Activated T-helper 17 cell treated with anti-CD3 and anti-CD28 coated beads, Interleukin-2, amount 50 U/mL, for 72 hours (primary cell): Measurements from ENCODE around the gene RBPMS2. TPM values are rescaled to one million over a fixed set of nuclear protein-coding genes. Genes with fewer than 3 reads are reported as not detected.
"Not testable (repeated sequence)": the region's sequence is repeated elsewhere in the genome, so short reads cannot be mapped to it uniquely, and the experiment has no call there.

Experiments used
- ATAC-seq: fragments of 150-1000 bp; cut with Tn5 transposase; replicated peaks from 2 replicates; pipeline ENCODE4 v1.10.0; 2021; ENCODE audit warnings: mild to moderate bottlenecking, moderate library complexity
- H3K27ac Mint-ChIP-seq: one replicate; pipeline ENCODE4 v1.8.0; 2022; ENCODE audit warnings: mixed read lengths
- H3K27me3 Mint-ChIP-seq: one replicate; pipeline ENCODE4 v1.8.0; 2022; ENCODE audit warnings: mixed read lengths
- H3K36me3 Mint-ChIP-seq: one replicate; pipeline ENCODE4 v1.8.0; 2022; ENCODE audit warnings: low read depth, mild to moderate bottlenecking, mixed read lengths
- H3K4me1 Mint-ChIP-seq: one replicate; pipeline ENCODE4 v1.8.0; 2022; ENCODE audit warnings: mixed read lengths
- H3K4me3 Mint-ChIP-seq: one replicate; pipeline ENCODE4 v1.8.0; 2022; ENCODE audit warnings: mild to moderate bottlenecking, mixed read lengths
- H3K9me3 Mint-ChIP-seq: one replicate; pipeline ENCODE4 v1.8.0; 2022; ENCODE audit warnings: mixed read lengths
- total RNA-seq, 2 donors: library from RNA; stranded (reverse); gene quantifications; one replicate each; pipeline ENCODE4 v1.2.3, GENCODE V29; 2022

Gene RBPMS2
- not detected for total RNA-seq

DNA sequence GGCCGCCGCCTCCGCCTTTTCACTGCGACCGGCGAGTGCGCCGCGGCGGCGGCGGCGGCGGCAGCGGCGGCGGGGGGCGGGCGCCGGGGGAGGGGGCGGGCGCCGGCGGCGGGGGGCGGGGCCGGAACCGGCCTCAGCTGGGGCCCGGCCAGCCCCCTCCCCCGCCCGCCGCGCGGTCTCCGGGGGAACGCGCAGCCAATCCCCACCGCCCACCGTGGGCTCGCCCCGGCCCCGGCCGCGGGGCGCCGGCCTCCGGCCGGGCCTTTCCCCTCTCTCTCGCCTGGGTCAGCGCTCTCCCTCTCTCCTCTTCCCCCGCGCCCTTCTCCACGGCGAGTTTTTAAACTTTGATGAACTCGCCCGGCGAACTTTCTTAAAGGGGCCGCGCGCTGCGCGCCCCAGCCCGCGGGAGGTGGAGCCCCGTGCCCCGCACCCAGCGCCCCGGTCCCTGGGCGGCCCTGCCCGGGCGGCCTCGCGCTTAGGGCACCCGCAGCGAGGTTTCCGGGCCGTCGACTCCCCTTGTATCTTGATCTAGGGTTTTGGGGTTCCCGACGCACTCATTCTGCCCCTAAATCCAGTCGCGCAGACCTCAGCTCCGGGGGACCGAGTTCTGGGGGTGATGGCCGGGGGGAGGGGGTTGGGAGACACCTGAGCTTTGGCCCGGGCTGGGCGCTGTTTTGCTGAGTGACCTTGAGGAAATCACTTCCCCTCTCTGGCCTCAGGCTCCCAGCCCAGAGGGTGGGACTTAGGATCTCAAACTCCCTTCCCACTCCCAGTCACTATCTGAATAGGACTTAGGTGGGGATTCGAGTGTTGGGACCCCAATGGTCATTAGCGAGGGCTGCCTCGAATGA is at the start of gene RBPMS2:
TSS of gene RBPMS2 (minus strand) at position 39 of the 851 bp plus-strand sequence. CDS start 270 bp downstream, outside the sequence.
- H3K9me3 Mint-ChIP-seq: no peaks in the 10 kb centered on the region
- peak within 1 kb of the TSS; percentile 69 for H3K4me3 Mint-ChIP-seq
- ATAC-seq: no peak
- no peaks in the 10 kb centered on the region for H3K36me3 Mint-ChIP-seq
- H3K27me3 Mint-ChIP-seq: peaks cover 36% of the 10 kb centered on the region
- H3K27ac Mint-ChIP-seq: no peak within 1 kb of the TSS
- no peaks in the 10 kb centered on the region for H3K4me1 Mint-ChIP-seq

- Mint-ChIP-seq H3K36me3 (peaks cover 11% of the 10 kb centered on the region), H3K4me1 (peaks cover 17% of the 10 kb centered on the region), H3K4me3 (peak overlapping the region; percentile 95), H3K27ac (peak overlapping the region; percentile 74), H3K9me3 (no peaks in the 10 kb centered on the region), H3K27me3 (no peaks in the 10 kb centered on the region)
- ATAC-seq: peak; percentile 3
Measured at GRCh38 chr15:64824929-64825430, 49.6 kb upstream of the RBPMS2 start.

- H3K27ac Mint-ChIP-seq: no peak overlapping the region
- H3K9me3 Mint-ChIP-seq: no peaks in the 10 kb centered on the region
- H3K4me1 Mint-ChIP-seq: no peaks in the 10 kb centered on the region
Measured at GRCh38 chr15:64816452-64816851, 41.1 kb upstream of the RBPMS2 start.

GRCh38 chr15:64814965-64815364 is 39.6 kb upstream of the RBPMS2 start:
- H3K9me3 Mint-ChIP-seq, H3K36me3 Mint-ChIP-seq, H3K4me3 Mint-ChIP-seq, H3K4me1 Mint-ChIP-seq, H3K27me3 Mint-ChIP-seq: not testable (repeated sequence)
- peak overlapping the region; percentile 65 for H3K27ac Mint-ChIP-seq
- peak; percentile 43 for ATAC-seq

More at GRCh38 chr15:64816452-64816851, 41.1 kb upstream of the RBPMS2 start:
- ATAC-seq: no peak
- Mint-ChIP-seq H3K36me3 (no peaks in the 10 kb centered on the region), H3K27me3 (no peaks in the 10 kb centered on the region), H3K4me3 (no peak overlapping the region)

DNA sequence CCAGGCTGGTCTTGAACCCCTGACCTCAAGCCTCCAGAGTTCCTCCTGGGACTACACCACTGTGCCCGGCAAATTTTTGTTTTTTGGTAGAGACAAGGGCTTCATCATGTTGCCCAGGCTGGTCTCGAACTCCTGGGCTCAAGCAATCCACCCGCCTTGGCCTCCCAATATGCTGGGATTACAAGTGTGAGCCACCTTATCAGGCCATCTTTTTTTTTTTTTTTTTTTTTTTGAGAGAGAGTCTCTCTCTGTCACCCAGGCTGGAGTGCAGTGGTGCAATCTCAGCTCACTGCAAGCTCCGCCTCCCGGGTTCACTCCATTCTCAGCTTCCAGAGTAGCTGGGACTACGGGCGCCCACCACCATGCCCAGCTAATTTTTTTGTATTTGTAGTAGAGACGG is 38.9 kb upstream of the RBPMS2 start:
- not testable (repeated sequence) for H3K27ac Mint-ChIP-seq, H3K4me1 Mint-ChIP-seq, H3K36me3 Mint-ChIP-seq, H3K27me3 Mint-ChIP-seq, H3K4me3 Mint-ChIP-seq, ATAC-seq, H3K9me3 Mint-ChIP-seq

- no peaks in the 10 kb centered on the region for H3K27me3 Mint-ChIP-seq
- H3K4me1 Mint-ChIP-seq: no peaks in the 10 kb centered on the region
- H3K9me3 Mint-ChIP-seq: no peaks in the 10 kb centered on the region
- H3K27ac Mint-ChIP-seq: peak overlapping the region; percentile 72
- H3K36me3 Mint-ChIP-seq: no peaks in the 10 kb centered on the region
- H3K4me3 Mint-ChIP-seq: no peak overlapping the region
- ATAC-seq: no peak
Measured at GRCh38 chr15:64813075-64813474, 37.7 kb upstream of the RBPMS2 start.

DNA sequence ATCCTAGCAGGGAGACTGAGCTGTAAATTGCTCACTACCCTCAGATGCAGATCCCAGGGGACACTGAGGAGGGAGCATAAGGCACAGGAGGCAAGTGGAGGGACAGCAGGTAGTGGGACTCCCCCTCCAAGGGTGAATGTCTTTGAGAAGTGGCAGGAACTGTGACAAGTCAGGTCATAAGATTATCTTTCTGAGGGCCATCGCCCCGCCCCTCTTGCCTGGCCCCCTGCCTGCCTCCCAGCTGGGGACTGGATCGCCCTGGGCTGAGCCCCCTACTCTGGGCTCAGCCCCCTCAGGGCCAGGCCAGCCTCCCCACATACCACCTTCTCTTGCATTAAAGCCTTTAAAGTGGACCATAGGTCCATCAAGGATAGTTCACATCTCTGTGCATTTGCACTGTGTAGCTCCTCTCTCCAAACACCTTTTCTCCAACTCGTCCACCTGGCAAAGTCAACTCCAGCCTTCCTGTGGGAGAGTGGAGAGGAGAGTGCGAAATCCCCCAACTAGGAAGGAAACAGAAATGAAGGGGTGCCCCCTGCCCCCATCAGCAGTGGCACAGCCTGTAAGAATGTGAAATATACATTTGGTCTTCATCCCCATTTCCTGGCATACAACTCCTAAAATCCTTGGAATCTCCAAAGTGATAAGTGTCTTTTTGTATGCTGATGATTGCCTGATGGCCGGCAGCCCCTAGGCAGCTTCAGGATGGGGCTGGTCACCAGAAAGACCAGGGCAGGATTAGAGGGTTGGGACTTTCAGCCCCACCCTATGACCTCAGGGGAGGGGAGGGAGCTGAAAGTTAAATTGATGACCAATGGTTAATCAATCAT is 35.3 kb upstream of the RBPMS2 start:
- Mint-ChIP-seq H3K27me3 (no peaks in the 10 kb centered on the region), H3K9me3 (no peaks in the 10 kb centered on the region), H3K36me3 (no peaks in the 10 kb centered on the region), H3K4me3 (no peak overlapping the region), H3K27ac (no peak overlapping the region), H3K4me1 (no peaks in the 10 kb centered on the region)
- no peak for ATAC-seq

DNA sequence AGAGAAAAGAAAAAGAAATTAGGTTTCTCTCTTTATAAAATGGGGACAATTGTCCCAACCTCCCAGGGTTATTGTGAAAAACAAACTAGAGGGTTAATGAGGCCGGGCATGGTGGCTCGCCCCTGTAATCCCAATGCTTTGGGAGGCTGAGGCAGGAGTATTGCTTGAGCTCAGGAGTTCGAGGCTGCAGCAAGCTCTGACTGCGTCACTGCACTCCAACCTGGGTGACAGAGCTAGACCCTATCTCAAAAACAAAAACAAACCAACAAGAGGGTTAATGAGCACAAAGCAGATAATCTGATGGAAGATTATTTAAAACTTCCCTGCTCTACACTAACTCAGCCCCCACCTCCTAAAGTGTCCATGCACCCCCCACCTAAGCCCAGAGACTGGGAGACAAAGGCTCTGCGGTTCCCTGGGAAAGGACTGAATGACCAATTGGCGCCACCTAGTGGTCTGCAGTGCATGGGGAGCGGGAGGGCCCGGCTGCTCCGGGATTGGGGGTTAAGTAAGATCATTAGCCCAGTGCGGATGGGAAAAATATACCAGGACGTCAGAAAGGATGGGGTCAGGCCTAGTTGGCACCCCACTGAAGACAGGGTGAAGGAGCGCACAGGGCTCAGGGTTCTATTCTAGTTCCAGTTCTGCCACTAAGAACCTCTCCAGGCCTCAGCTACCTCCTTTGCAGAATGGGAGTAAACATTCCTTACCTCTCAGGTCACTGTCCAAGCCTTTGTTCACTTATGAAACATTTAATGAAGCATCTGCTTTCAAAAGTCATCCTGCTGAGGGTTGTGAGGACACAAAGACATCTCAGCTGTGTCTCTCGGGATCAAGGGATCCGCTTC is 34.5 kb upstream of the RBPMS2 start:
- no peaks in the 10 kb centered on the region for H3K27me3 Mint-ChIP-seq
- H3K4me3 Mint-ChIP-seq: no peak overlapping the region
- H3K36me3 Mint-ChIP-seq: no peaks in the 10 kb centered on the region
- H3K9me3 Mint-ChIP-seq: no peaks in the 10 kb centered on the region
- ATAC-seq: peak; percentile 79
- H3K4me1 Mint-ChIP-seq: no peaks in the 10 kb centered on the region
- no peak overlapping the region for H3K27ac Mint-ChIP-seq

GRCh38 chr15:64808785-64809453 is 33.5 kb upstream of the RBPMS2 start:
- no peaks in the 10 kb centered on the region for H3K4me1 Mint-ChIP-seq
- no peak overlapping the region for H3K4me3 Mint-ChIP-seq
- no peaks in the 10 kb centered on the region for H3K36me3 Mint-ChIP-seq
- ATAC-seq: no peak
- H3K27me3 Mint-ChIP-seq: no peaks in the 10 kb centered on the region
- H3K27ac Mint-ChIP-seq: no peak overlapping the region
- no peaks in the 10 kb centered on the region for H3K9me3 Mint-ChIP-seq

DNA sequence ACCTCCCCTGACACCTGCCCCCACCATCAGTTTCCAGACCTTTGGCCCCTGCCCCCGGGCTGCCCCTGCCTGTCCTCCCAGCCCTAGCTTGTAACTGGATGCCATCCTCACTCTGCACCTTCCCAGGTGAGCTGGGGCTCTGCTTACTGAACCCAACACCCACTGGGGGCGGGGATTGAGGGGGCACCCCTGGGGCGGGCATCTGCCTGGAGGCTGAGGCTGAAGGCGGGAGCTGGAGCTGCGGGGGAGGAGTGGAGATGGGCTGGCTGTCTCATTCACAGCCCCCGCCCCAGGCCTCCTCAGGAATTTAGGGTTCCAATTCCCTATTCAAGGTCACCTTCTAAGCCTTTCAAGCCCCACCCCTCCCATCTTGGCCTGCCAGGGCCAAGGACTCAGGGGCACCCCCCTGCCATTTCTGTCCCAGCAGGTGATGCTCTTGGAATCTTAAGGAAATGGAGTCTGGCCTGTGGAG is 32.4 kb upstream of the RBPMS2 start:
- Mint-ChIP-seq H3K4me3 (no peak overlapping the region), H3K36me3 (no peaks in the 10 kb centered on the region), H3K9me3 (no peaks in the 10 kb centered on the region), H3K27me3 (no peaks in the 10 kb centered on the region), H3K4me1 (no peaks in the 10 kb centered on the region), H3K27ac (no peak overlapping the region)
- no peak for ATAC-seq

DNA sequence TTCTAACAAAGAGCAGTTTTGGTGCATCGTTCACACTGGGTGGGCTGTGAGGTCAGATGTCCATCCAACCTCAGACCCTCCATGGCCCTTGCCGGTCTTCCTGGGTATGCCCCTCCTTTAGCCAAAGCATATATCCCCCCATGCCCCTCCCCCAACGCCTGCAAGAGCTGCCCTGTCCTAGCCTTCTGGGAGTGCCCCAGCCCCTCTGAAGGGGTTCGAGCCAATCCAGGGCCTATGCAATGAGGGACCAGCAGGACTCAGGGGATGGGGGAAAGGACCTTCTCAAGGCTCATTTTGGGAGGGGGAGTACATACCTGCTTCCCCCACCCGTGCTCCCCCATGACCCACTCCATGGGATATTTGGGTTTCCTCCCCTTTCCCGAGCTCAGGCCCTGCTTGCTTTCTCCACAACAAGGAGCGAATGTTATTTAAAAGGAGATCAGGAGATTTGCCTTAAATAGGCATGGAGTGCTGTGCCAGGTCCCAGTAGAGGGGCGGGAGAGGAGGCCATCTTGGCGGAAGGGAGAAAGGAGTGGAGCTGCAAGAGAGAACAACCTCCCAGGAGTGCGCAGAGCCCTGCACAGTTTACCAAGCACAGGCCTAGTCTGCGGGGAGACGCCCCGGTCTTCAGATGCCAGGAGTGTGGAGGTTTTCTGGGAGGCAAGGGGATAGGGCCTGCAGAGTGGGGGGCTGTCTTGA is 31.8 kb upstream of the RBPMS2 start:
- H3K4me3 Mint-ChIP-seq: no peak overlapping the region
- H3K27me3 Mint-ChIP-seq: no peaks in the 10 kb centered on the region
- H3K4me1 Mint-ChIP-seq: no peaks in the 10 kb centered on the region
- no peak for ATAC-seq
- H3K9me3 Mint-ChIP-seq: no peaks in the 10 kb centered on the region
- H3K36me3 Mint-ChIP-seq: no peaks in the 10 kb centered on the region
- no peak overlapping the region for H3K27ac Mint-ChIP-seq

DNA sequence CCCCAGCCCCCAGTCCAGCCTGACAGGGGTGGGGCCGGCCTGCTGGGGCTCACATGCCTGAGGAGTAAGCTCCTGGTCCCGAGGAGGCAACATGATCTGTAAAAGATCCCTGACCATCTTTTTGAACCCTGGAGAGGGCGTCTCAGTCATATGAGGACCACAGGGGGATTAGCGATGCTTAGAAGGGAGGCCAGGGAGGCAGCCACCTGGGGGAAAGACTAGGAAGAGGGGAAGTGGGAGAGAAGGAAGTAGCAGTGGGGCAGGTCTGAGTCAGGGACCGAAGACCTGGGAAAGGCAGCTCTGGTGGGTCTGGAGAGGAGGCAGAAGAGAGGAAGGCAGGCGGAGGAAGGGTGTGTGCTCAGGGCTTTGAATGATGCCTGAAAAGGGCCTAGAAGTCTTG is 31.1 kb upstream of the RBPMS2 start:
- Mint-ChIP-seq H3K4me3 (no peak overlapping the region), H3K27ac (no peak overlapping the region), H3K4me1 (no peaks in the 10 kb centered on the region), H3K27me3 (no peaks in the 10 kb centered on the region), H3K36me3 (no peaks in the 10 kb centered on the region), H3K9me3 (no peaks in the 10 kb centered on the region)
- no peak for ATAC-seq

DNA sequence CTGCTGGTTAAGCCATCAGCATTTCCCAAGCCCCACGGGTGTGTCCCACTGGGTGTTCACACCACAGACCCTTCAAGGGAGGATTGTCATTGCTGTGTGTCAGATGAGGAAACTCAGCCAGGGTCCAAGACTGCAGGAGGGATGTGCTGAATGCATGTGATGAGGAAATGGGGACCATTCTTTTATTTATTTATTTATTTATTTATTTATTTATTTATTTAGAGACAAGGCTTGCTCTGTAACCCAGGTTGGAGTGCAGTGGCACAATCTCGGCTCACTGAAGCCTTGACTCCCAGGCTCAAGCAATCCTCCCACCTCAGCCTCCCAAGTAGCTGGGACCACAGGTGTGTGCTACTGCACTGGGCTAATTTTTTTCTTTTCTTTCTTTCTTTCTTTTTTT is 29.2 kb upstream of the RBPMS2 start:
- no peak for ATAC-seq
- Mint-ChIP-seq H3K9me3 (no peaks in the 10 kb centered on the region), H3K4me3 (no peak overlapping the region), H3K36me3 (no peaks in the 10 kb centered on the region), H3K4me1 (no peaks in the 10 kb centered on the region), H3K27me3 (no peaks in the 10 kb centered on the region), H3K27ac (no peak overlapping the region)
